HL-60/S4 treated with phorbol 12-myristate 13-acetate at 8.2 ng/mL for 4 days and 3 days (cell line): ENCODE results near the gene AP3S1.
"Not testable (repeated sequence)": the region's sequence is repeated elsewhere in the genome, so short reads cannot be mapped to it uniquely, and the experiment has no call there.

ENCODE experiments used
- in situ Hi-C: fragments of 300-500 bp; cut with MboI; formaldehyde crosslinking; loops from 2 replicates; pipeline ENCODE4 v1.15.0; 2022; ENCODE audit warnings: low sequenced_read_pairs

AP3S1 gene

DNA sequence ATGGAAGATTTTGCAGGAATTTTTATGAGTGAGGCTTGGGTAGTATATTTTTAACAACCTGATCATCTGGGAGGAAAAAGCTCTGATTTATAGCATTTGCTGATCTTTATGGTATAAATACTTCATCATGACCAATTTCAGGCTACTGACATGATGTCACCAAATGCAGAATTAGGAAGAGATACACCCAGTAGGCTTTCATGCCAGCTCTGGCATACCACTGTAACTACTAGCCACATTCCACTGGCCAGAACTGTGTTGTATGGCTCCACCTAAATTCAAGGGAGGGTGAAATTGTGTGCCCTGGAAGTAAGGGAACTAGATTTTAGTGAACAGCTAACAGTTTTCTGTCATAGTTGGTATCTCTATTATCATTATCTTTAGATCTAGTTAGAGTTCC is 17.6 kb downstream of the AP3S1 start:
- in situ Hi-C loops, result no loop called here

DNA sequence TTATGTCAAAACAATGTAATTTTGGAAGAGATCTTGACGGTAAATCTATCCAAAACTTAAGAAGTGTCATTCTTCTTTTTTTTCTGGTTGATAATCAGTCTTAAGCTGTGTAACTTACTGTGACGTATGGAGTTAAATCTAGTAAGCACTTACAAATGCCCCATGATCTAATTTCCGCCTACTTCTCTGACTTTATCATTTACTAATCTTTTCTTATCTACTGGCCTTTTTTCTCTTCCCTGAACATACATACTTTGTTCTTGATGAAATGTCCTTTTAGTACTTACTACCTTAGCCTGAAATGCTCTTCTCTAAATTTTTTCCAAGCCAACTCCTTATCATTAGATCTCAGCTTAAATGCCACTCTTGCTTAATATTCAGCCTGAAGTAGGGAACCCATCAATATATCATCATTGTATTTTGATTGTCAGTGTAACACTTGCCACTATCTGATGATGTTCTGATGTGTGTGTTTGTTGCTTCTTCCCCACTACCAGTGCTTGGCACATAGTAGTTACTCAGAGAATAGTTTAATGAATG is 27.6 kb downstream of the AP3S1 start:
- in situ Hi-C loops, result no loop called here

GRCh38 chr5:115872447-115872846 is 30.7 kb downstream of the AP3S1 start:
- in situ Hi-C loops, result no loop called here

DNA sequence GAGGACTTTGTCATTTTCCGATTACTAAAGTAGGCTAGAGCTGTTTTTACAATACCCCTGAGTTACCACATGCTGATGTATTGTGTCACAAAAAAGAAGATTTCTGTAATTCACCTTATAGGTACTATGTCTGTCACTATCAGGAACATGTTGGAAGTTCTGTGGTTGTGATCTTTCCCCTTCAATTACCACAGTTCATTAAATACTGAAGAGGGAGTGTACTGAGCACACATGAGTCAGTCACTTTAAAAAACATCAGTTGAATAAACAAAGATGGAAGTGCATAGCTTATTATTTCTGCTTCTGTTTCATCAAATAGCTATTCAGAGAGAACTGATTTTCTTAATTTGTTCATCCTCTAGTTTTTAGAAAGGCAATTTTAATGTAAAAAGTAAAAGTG is 31.7 kb downstream of the AP3S1 start:
- in situ Hi-C loops, result no loop called here

DNA sequence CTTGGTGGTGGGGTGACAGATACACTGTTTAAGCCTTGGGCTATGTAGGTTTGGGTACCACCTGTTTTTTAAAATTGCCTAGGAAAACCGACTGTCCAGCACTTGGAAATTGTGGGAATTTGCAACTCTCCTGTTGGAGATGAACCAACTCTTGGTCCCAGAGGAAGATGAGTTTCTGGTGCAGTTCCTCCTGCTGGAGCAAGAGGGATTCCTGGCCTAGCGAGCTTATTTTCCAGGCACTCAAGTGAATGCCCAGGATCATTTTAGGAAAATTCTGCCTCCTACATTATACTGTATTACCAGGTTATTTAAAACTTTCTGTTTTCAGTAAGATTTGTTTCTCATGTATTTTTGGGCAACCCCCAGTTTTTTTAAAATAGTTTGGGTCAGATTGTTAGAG is 33.7 kb downstream of the AP3S1 start:
- in situ Hi-C loops, result no loop called here

DNA sequence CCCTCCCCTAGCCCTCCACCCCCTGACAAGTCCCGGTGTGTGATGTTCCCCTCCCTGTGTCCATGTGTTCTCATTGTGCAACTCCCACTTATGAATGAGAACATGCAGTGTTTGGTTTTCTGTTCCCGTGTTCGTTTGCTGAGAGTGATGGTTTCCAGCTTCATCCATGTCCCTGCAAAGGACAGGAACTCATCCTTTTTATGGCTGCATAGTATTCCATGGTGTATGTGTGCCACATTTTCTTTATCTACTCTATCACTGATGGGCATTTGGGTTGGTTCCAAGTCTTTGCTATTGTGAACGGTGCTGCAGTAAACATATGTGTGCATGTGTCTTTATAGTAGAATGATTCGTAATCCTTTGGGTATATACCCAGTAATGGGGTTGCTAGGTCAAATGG is 35.6 kb downstream of the AP3S1 start:
- in situ Hi-C loops, result not testable (repeated sequence)

DNA sequence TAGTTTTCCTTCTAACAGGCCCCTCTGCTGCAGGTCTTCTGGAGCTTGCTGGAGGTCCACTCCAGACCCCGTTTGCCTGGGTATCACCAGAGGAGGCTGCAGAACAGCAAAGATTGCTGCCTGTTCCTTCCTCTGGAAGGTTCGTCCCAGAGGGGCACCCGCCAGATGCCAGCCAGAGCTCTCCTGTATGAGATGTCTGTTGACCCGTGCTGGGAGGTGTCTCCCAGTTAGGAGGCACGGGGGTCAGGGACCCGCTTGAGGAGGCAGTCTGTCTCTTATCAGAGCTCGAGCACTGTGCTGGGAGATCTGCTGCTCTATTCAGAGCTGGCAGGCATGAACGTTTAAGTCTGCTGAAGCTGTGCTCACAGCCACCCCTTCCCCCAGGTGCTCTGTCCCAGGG is 40.7 kb downstream of the AP3S1 start:
- in situ Hi-C loops, result not testable (repeated sequence)

DNA sequence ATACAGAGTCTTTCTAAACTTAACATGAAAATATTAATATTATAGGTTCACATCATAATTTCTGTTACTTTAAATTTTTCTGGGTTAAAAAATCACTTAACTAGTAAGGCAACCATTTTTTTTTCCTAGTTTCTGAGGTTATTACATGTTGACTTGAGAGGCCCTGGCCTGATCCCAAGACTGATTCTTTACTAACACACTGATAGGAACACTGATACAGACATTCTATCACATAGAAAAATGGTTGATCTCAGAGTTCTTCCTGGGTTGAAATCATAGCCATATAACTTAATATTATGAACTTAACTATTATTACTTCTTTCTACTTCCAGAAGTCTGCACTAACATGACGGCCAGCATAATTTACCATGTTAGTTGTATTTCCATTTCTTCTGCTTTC is 43.0 kb downstream of the AP3S1 start:
- in situ Hi-C loops, result no loop called here

- in situ Hi-C loops, result not testable (repeated sequence)
Measured at GRCh38 chr5:115885208-115885607, 43.5 kb downstream of the AP3S1 start.

GRCh38 chr5:115888027-115888426 is 46.3 kb downstream of the AP3S1 start:
- in situ Hi-C loops, result no loop called here

- in situ Hi-C loops, result no loop called here
Measured at GRCh38 chr5:115892021-115892420, 50.3 kb downstream of the AP3S1 start.

DNA sequence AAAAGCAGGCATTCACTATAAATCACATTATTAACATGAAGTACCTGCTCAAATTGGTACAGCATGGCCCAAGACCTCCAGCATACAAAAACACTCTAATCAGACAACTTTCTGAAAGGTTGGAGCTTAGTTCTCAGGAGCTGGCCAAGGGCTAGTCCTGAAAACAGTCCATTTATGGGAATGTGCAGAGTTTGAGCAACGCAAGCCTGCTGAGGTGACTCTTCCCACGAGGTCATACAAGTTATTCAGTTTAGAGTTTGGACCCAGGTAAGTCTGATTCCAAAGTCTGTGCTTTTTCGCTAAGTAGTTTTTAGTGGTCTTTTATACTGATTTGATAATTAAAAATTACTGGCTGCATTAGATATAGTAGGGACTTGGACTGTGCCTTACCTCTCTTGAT is 52.6 kb downstream of the AP3S1 start:
- in situ Hi-C loops, result no loop called here

DNA sequence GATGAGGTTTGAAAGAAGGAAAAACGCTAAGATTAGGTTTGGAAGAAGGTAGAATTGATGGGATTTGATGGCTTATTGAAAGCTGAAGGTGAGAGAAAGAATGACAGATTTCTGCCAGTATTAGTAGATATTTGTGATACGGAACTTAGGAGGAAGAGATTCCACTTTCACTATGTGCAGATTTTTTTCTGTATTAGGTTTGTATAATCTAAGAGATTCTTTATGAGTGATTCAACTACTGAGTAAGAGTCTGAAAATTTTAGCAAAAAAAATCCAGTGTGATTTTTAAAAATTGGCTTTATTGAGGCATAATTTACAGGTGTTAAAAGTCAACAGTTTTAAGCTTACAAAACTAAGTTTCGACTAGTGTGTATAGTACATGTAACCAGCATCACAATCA is 54.1 kb downstream of the AP3S1 start:
- in situ Hi-C loops, result no loop called here

GRCh38 chr5:115898656-115899055 is 56.9 kb downstream of the AP3S1 start:
- in situ Hi-C loops, result no loop called here

GRCh38 chr5:115907177-115907576 is 65.4 kb downstream of the AP3S1 start:
- in situ Hi-C loops, result no loop called here

DNA sequence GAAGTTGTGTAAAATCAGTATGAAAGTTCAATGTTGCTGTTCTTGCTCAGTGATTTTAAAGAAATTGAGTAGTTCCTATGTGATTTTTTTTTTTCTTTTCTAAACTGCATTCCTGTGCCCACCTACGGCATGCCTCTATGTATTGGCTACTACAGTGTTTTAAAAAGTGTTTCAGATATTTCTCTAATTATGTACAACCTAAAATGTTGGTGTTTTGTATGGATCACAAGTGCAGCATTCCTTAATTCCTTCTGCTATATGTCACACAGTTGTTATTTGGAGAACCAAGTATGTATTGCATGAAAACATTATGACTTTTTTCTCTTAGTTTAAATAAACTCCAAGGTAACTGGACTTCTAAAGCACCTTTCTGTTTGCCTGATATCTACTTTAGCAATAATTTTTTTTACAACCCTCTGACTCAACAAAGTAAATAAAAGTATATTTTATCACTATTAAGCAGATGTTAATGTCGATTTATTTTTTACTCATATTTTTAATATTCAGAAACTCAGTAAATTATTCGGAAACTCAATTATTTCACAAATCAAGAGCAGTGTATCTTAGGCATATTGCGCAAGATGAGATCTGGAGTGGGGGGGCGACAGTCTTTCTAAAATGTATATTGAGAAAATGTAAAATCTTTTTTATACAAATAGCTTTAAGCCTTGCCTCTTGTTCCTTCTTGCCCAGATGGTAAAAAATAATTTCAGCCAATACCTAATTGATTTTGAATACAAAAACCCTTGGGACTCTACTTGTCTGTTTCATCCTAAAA is 72.1 kb downstream of the AP3S1 start:
- in situ Hi-C loops, result not testable (repeated sequence)

DNA sequence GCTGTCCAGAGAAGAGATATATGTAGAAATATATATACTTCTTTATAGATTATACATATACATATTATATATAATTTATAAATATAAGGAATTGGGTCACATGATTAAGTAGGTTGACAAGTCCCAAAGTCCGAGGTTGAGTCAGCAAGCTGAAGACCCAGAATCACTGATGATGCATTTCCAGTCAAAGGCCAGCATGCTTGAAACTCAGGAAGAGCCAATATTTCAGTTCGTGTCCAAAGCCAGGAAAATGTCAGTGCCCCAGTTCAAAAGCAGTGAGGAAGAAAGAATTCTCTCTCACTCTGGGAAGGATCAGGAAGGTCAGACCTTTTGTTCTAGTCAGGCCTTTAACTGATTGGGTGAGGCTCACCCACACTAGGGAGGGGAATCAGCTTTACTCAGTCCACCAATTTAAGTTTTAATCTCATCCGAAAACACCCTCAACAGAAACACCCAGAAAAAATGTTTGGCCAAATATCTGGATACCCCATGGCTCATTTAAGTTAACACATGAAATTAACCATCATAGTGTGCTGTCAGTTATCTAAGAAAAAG is 78.5 kb downstream of the AP3S1 start:
- in situ Hi-C loops, result no loop called here

DNA sequence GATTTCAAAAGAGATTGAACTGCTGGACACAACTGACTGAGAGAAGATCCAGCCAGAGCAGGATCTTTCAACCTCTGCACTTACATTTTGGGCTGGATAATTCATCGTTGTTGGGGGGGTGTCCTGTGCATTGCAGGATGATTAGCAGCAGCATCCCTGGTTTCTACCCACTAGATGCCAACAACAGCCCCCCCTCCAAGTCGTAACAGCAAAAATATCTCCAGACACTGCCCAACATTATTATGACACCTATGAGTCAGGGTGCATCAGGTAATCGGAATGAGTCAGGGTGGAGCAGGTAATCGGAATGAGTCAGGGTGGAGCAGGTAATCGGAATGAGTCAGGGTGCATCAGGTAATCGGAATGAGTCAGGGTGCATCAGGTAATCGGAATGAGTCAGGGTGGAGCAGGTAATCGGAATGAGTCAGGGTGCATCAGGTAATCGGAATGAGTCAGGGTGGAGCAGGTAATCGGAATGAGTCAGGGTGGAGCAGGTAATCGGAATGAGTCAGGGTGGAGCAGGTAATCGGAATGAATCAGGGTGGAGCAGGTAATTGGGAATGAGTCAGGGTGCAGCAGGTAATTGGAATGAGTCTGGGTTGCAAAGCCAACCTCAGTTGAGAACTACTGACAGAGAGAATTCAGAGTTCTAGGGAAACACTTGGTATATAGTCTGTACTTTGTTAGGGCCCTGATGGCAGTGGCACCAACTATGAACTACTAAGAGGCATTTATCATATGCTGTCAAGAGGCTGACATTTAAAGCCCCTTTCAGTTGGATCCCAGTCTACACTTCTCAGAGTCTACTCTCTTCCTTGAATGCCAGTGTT is 87.1 kb downstream of the AP3S1 start:
- in situ Hi-C loops, result not testable (repeated sequence)

- in situ Hi-C loops, result not testable (repeated sequence)
Measured at GRCh38 chr5:115930171-115930570, 88.4 kb downstream of the AP3S1 start.

GRCh38 chr5:115930630-115931337 is 89.0 kb downstream of the AP3S1 start:
- in situ Hi-C loops, result no loop called here

DNA sequence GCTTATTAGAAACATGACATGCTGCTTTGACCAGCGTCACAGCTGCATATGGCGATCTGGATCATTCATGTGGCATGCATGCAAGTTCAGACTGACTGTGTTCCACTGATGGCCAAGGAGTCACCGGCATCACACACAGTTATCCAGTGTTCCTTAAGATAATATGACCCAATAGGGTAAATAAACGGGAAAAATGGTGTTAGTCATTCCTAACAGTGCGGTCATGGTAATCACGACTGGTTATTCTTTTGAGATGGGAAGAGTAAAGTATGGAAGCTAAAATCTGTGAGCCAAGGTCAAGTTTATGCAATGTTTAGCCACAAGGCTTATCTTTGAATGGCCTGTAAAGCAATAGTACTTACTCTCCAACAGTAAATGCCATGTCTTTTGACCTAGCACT is 91.3 kb downstream of the AP3S1 start:
- in situ Hi-C loops, result no loop called here
